IPS-18a (cell line): ENCODE measurements around the gene XPNPEP1.

ENCODE experiments used
- H3K27ac ChIP-seq: one replicate; pipeline ENCODE4 v1.5.1; 2013; ENCODE audit warnings: low read length
- H3K27me3 ChIP-seq: one replicate; pipeline ENCODE4 v1.6.1; 2013; ENCODE audit warnings: mild to moderate bottlenecking, low read length; ENCODE audit not compliant: control insufficient read depth, insufficient read depth
- H3K36me3 ChIP-seq: one replicate; pipeline ENCODE4 v1.6.1; 2013; ENCODE audit warnings: low read depth, low read length; ENCODE audit not compliant: control insufficient read depth
- H3K4me1 ChIP-seq: one replicate; pipeline ENCODE4 v1.6.1; 2013; ENCODE audit warnings: low read depth, low read length; ENCODE audit not compliant: control insufficient read depth
- H3K4me3 ChIP-seq: one replicate; pipeline ENCODE4 v1.5.1; 2013; ENCODE audit warnings: low read length
- H3K9ac ChIP-seq: one replicate; pipeline ENCODE4 v1.6.1; 2013; ENCODE audit warnings: mild to moderate bottlenecking, low read length, moderate library complexity
- H3K9me3 ChIP-seq: one replicate; pipeline ENCODE4 v1.6.1; 2013; ENCODE audit warnings: low read depth, low read length; ENCODE audit not compliant: control insufficient read depth

Gene XPNPEP1

GRCh38 chr10:109898007-109898406 is 25.3 kb downstream of the XPNPEP1 start:
- Histone ChIP-seq H3K4me3 (no peak overlapping the region), H3K27me3 (no peaks in the 10 kb centered on the region), H3K9ac (no peak overlapping the region), H3K4me1 (peaks cover 4% of the 10 kb centered on the region), H3K27ac (no peak overlapping the region), H3K9me3 (no peaks in the 10 kb centered on the region), H3K36me3 (no peaks in the 10 kb centered on the region)

GRCh38 chr10:109895848-109896247 is 27.5 kb downstream of the XPNPEP1 start:
- Histone ChIP-seq H3K4me3 (no peak overlapping the region), H3K4me1 (peaks cover 8% of the 10 kb centered on the region), H3K27me3 (no peaks in the 10 kb centered on the region), H3K9ac (no peak overlapping the region), H3K36me3 (peaks cover 4% of the 10 kb centered on the region), H3K9me3 (no peaks in the 10 kb centered on the region), H3K27ac (no peak overlapping the region)

GRCh38 chr10:109895095-109895818 is 28.1 kb downstream of the XPNPEP1 start:
- no peaks in the 10 kb centered on the region for H3K9me3 ChIP-seq
- H3K4me1 ChIP-seq, result peaks cover 8% of the 10 kb centered on the region
- no peaks in the 10 kb centered on the region for H3K27me3 ChIP-seq
- no peak overlapping the region for H3K9ac ChIP-seq
- peaks cover 9% of the 10 kb centered on the region for H3K36me3 ChIP-seq
- no peak overlapping the region for H3K27ac ChIP-seq
- H3K4me3 ChIP-seq, result no peak overlapping the region

GRCh38 chr10:109894516-109894915 is 28.8 kb downstream of the XPNPEP1 start:
- Histone ChIP-seq H3K27ac (no peak overlapping the region), H3K4me3 (no peak overlapping the region), H3K9me3 (no peaks in the 10 kb centered on the region), H3K36me3 (peaks cover 9% of the 10 kb centered on the region), H3K4me1 (peaks cover 8% of the 10 kb centered on the region), H3K9ac (no peak overlapping the region), H3K27me3 (no peaks in the 10 kb centered on the region)

- peaks cover 8% of the 10 kb centered on the region for H3K4me1 ChIP-seq
- H3K9ac ChIP-seq, result no peak overlapping the region
- H3K36me3 ChIP-seq, result peaks cover 9% of the 10 kb centered on the region
- H3K4me3 ChIP-seq, result no peak overlapping the region
- H3K27me3 ChIP-seq, result no peaks in the 10 kb centered on the region
- no peaks in the 10 kb centered on the region for H3K9me3 ChIP-seq
- peak overlapping the region; percentile 32 for H3K27ac ChIP-seq
Measured at GRCh38 chr10:109893386-109893785, 29.9 kb downstream of the XPNPEP1 start.

GRCh38 chr10:109892931-109893330 is 30.4 kb downstream of the XPNPEP1 start:
- Histone ChIP-seq H3K9ac (no peak overlapping the region), H3K27me3 (no peaks in the 10 kb centered on the region), H3K9me3 (no peaks in the 10 kb centered on the region), H3K27ac (peak overlapping the region; percentile 32), H3K4me3 (no peak overlapping the region), H3K4me1 (peaks cover 8% of the 10 kb centered on the region), H3K36me3 (peaks cover 9% of the 10 kb centered on the region)

GRCh38 chr10:109892117-109892516 is 31.2 kb downstream of the XPNPEP1 start:
- H3K4me3 ChIP-seq, result no peak overlapping the region
- H3K36me3 ChIP-seq, result peaks cover 9% of the 10 kb centered on the region
- peaks cover 8% of the 10 kb centered on the region for H3K4me1 ChIP-seq
- H3K9me3 ChIP-seq, result no peaks in the 10 kb centered on the region
- no peak overlapping the region for H3K9ac ChIP-seq
- no peaks in the 10 kb centered on the region for H3K27me3 ChIP-seq
- H3K27ac ChIP-seq, result no peak overlapping the region

GRCh38 chr10:109891105-109891504 is 32.2 kb downstream of the XPNPEP1 start:
- no peaks in the 10 kb centered on the region for H3K9me3 ChIP-seq
- H3K9ac ChIP-seq, result no peak overlapping the region
- peaks cover 8% of the 10 kb centered on the region for H3K4me1 ChIP-seq
- H3K27ac ChIP-seq, result no peak overlapping the region
- no peaks in the 10 kb centered on the region for H3K27me3 ChIP-seq
- H3K4me3 ChIP-seq, result no peak overlapping the region
- H3K36me3 ChIP-seq, result peaks cover 9% of the 10 kb centered on the region

- Histone ChIP-seq H3K27me3 (no peaks in the 10 kb centered on the region), H3K27ac (no peak overlapping the region), H3K36me3 (peaks cover 9% of the 10 kb centered on the region), H3K9ac (no peak overlapping the region), H3K4me3 (no peak overlapping the region), H3K4me1 (peaks cover 11% of the 10 kb centered on the region), H3K9me3 (no peaks in the 10 kb centered on the region)
Measured at GRCh38 chr10:109889867-109890266, 33.4 kb downstream of the XPNPEP1 start.

- Histone ChIP-seq H3K27ac (no peak overlapping the region), H3K4me1 (peaks cover 11% of the 10 kb centered on the region), H3K36me3 (peaks cover 9% of the 10 kb centered on the region), H3K4me3 (no peak overlapping the region), H3K9ac (no peak overlapping the region), H3K27me3 (no peaks in the 10 kb centered on the region), H3K9me3 (no peaks in the 10 kb centered on the region)
Measured at GRCh38 chr10:109887776-109888175, 35.5 kb downstream of the XPNPEP1 start.

GRCh38 chr10:109887243-109887642 is 36.1 kb downstream of the XPNPEP1 start:
- Histone ChIP-seq H3K9me3 (no peaks in the 10 kb centered on the region), H3K27ac (no peak overlapping the region), H3K9ac (no peak overlapping the region), H3K4me3 (no peak overlapping the region), H3K4me1 (peaks cover 9% of the 10 kb centered on the region), H3K27me3 (no peaks in the 10 kb centered on the region), H3K36me3 (peaks cover 11% of the 10 kb centered on the region)

GRCh38 chr10:109886781-109887140 is 36.5 kb downstream of the XPNPEP1 start:
- H3K9me3 ChIP-seq, result no peaks in the 10 kb centered on the region
- no peak overlapping the region for H3K4me3 ChIP-seq
- no peak overlapping the region for H3K27ac ChIP-seq
- peaks cover 9% of the 10 kb centered on the region for H3K4me1 ChIP-seq
- H3K9ac ChIP-seq, result no peak overlapping the region
- no peaks in the 10 kb centered on the region for H3K27me3 ChIP-seq
- H3K36me3 ChIP-seq, result peaks cover 14% of the 10 kb centered on the region
